HG02678 (cell line): Measurements from ENCODE around the gene GRIP1.

Experiments used
- ATAC-seq: cut with Tn5 transposase; IDR thresholded peaks from one replicate; pipeline ENCODE4 v1.9.1; 2021; ENCODE audit warnings: mild to moderate bottlenecking, moderate library complexity; ENCODE audit not compliant: unreplicated experiment

GRIP1 gene

GRCh38 chr12:66399911-66400306, 279.0 kb downstream of the GRIP1 start:
- ATAC-seq, result no peak

GRCh38 chr12:66398931-66399910, 279.7 kb downstream of the GRIP1 start:
- ATAC-seq, result no peak

- no peak for ATAC-seq
Measured at GRCh38 chr12:66397574-66398290, 281.1 kb downstream of the GRIP1 start.

- no peak for ATAC-seq
Measured at GRCh38 chr12:66393890-66394289, 285.0 kb downstream of the GRIP1 start.

GRCh38 chr12:66392266-66392915, 286.5 kb downstream of the GRIP1 start:
- no peak for ATAC-seq

- no peak for ATAC-seq
Measured at GRCh38 chr12:66388517-66388916, 290.4 kb downstream of the GRIP1 start.

- ATAC-seq, result no peak
Measured at GRCh38 chr12:66387117-66387516, 291.8 kb downstream of the GRIP1 start.

GRCh38 chr12:66380769-66381535, 297.9 kb downstream of the GRIP1 start:
- no peak for ATAC-seq

- no peak for ATAC-seq
Measured at GRCh38 chr12:66379616-66380015, 299.3 kb downstream of the GRIP1 start.

GRCh38 chr12:66375560-66375959, 303.3 kb downstream of the GRIP1 start:
- no peak for ATAC-seq

GRCh38 chr12:66371982-66372381, 306.9 kb downstream of the GRIP1 start:
- no peak for ATAC-seq

- ATAC-seq, result no peak
Measured at GRCh38 chr12:66367015-66367667, 311.7 kb downstream of the GRIP1 start.

- no peak for ATAC-seq
Measured at GRCh38 chr12:66365718-66366490, 313.0 kb downstream of the GRIP1 start.

- no peak for ATAC-seq
Measured at GRCh38 chr12:66361703-66362102, 317.2 kb downstream of the GRIP1 start.

GRCh38 chr12:66359300-66359699, 319.6 kb downstream of the GRIP1 start:
- no peak for ATAC-seq

- ATAC-seq, result no peak
Measured at GRCh38 chr12:66354291-66354690, 324.6 kb downstream of the GRIP1 start.

GRCh38 chr12:66352899-66353298, 326.0 kb downstream of the GRIP1 start:
- ATAC-seq, result no peak

- no peak for ATAC-seq
Measured at GRCh38 chr12:66352197-66352596, 326.7 kb downstream of the GRIP1 start.

- ATAC-seq, result no peak
Measured at GRCh38 chr12:66351301-66351700, 327.6 kb downstream of the GRIP1 start.
